H4 (cell line): ENCODE data around the gene CACNA2D3. TPM values are rescaled to one million over a fixed set of nuclear protein-coding genes. Genes with fewer than 3 reads are reported as not detected.

Experiments used
- DNase-seq: peaks from one replicate; pipeline ENCODE4 v3.0.0-alpha.2; 2015; ENCODE audit warnings: low spot score
- total RNA-seq: library from RNA; depleted of rRNA; stranded (reverse); fragments of >200 nt; shearing (Covaris generic); gene quantifications from 2 replicates; pipeline ENCODE4 v1.2.3, GENCODE V29; 2014

The CACNA2D3 gene
- total RNA-seq, 1 experiment from 2014 or later: 4.3 TPM

GRCh38 chr3:54915181-54915580, 792.8 kb downstream of the CACNA2D3 start:
- DNase-seq: no peak

- no peak for DNase-seq
These were observed 793.6 kb downstream of the CACNA2D3 start for GRCh38 chr3:54915976-54916375.

DNA sequence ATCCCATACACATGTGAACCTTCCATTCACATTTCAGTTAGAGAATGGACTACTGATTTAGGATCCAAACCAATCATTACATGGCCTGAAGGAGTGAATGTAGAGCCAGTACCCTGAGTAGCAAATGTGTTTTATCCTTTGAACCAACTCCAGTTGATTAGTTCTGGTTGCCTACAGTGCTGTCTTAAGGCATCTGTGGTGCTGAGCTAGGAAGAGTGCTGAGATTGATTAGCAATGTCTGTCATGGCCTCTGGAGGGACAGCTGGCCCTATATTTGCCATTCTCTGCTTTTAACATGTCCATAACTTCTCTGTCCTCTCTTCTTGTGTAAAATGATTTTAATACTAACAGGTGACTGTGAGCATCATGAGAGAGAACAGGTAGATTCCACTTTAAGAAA, 794.4 kb downstream of the CACNA2D3 start:
- no peak for DNase-seq

DNA sequence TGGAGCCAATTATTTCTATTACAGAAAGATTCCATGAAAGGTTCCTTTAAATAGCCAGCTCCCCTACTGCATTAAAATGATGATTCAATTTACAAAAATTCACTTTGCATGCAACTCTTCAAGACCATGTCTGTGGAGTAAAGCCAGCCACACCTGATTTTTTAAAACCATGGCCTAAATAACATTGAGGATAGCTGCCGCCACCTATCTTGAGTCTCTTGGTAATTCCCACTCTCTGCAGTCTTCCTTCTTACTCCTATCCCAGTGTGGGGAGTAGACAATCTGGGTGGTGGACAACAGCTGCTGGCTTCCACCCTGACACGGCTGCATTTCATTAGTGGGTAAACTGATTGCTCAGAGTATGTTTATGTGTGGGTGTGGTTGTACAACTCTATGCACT, 794.8 kb downstream of the CACNA2D3 start:
- DNase-seq: no peak

- DNase-seq: no peak
These were observed 795.5 kb downstream of the CACNA2D3 start for GRCh38 chr3:54917862-54918261.

GRCh38 chr3:54918516-54918915, 796.2 kb downstream of the CACNA2D3 start:
- no peak for DNase-seq

- DNase-seq: no peak
These were observed 805.9 kb downstream of the CACNA2D3 start, which contains the start of gene LRTM1 for GRCh38 chr3:54928046-54928770. Gene LRTM1, minus strand, starts transcription at chr3:54928059. Its CDS starts 148 bp downstream, at chr3:54927911.

DNA sequence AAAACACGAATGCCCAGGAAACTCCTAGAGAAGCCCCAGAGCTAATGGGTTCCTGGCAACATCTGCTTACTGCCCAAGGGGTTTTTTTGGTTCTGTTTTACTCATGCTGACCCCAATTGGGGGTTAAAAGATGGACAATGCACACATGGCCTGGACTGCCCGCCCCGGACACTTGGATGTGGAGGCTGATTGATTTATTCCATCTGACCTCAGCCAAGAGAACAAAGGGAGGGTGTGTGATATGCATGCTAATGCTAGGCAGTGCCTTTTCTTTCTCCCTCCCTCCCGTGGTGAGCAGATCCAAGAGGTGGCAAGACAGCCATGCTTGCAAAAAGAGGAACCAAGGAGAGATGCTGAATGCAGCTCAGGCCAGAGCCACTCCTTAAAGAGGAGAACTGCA, 808.8 kb downstream of the CACNA2D3 start:
- no peak for DNase-seq

GRCh38 chr3:54932606-54933005, 810.3 kb downstream of the CACNA2D3 start:
- no peak for DNase-seq

GRCh38 chr3:54935869-54936268, 813.5 kb downstream of the CACNA2D3 start:
- DNase-seq: no peak

DNA sequence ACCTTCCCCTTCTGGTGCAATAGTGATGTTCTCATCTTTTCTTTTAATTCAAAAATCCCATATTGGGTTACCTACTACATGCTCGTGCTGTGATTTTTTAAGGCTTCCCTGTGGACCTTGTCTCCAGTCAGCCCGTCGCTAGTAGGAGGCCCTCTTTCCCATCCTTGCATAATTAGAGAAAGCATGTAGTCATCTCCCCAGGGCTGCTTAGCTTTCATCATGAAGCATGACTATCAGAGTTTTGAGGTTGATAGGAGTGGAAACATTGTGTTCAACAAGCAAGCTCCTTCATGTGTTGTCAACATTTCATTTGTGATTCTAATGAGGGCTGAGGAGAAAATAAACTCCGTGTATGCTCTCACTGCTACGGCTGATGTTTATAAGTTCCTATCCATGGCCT, 814.2 kb downstream of the CACNA2D3 start:
- DNase-seq: no peak

DNA sequence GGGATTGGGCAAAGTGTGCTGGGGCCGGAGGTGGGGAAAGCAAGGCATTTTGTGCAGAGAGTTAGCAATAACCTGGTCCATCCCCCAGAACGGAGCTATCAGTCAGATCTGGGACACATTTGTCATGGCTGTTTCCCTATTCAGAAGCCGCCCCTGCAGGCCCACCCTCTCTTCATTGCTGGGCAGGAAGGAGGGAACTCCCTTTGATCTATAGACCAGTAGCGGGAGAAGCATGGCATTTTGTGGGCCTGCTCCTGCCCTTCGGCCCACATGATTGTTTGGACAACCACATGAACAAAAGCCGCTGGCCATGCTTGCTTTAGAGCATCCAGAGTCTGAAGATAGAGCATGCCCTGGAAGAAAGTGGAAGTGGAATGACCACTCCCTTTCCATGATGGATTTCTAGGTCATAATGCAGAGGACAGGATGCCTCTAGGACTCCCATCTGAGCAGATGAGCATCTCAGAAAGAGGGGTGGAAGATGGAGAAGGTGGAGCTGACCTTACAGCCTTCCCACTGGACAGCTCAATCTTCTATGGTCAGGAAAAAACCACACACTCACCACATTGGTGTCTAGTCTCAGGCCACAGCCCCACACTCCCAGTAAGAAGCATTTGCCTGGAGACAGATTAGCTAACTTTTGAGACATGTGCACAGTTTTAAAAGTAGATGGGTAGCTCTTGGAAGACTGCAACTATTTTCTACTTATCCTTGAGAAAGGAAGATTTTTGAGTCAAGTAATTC, 817.4 kb downstream of the CACNA2D3 start:
- no peak for DNase-seq

DNA sequence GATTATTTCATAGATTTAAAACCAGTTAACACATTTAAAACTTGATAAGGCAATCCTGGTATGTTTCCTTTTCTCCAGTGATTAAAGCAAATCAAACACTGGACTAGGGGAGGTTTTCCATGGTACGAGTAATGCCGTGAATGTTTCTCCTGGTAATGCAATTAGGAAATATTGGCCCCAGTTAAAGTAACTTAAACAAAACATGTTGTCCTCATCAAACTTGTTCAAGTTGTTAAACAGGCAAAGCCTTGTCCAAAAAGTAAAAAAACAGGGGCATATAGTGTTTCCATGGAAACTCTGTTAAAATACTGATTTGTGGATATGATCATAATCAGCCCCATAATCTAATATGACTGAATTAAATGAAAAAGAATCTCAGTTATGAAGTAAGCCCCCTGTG, 818.6 kb downstream of the CACNA2D3 start:
- DNase-seq: no peak

DNA sequence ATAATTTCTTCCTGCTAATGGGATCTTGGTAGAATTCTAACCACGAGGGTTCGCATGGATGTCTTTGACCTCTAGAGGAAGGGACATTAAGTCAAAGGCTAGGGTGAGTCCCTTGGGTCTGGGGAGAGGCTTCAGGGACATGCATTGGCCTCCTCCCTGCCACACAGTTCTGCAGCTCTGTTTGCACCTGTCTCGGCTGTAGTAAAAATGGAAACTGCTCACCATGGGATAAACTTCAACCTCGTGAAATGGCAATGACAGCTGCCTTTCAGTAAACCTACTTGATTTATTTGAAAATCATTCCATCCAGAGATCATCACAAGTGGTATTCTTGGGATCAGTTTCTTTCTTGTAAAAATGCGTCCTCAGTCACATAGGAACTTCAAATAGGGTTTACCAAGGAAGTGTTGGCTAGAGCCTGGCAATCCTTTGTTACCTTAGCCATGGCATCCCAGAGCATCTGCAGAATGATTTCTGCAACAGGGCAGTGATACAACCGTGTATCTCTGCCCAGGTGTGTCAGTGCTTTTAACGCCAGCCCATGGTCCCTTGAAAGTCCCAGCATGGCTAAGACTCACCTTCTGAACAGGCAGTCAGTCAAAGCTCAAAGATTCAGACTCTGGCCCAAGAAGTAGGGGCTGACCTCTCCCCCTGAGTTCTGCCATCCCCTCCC, 819.5 kb downstream of the CACNA2D3 start:
- DNase-seq: no peak

- DNase-seq: no peak
These were observed 827.2 kb downstream of the CACNA2D3 start for GRCh38 chr3:54949491-54950044.

GRCh38 chr3:54950391-54951003, 828.1 kb downstream of the CACNA2D3 start:
- no peak for DNase-seq

- DNase-seq: peak; percentile 78
These were observed 829.1 kb downstream of the CACNA2D3 start for GRCh38 chr3:54951405-54951804.

DNA sequence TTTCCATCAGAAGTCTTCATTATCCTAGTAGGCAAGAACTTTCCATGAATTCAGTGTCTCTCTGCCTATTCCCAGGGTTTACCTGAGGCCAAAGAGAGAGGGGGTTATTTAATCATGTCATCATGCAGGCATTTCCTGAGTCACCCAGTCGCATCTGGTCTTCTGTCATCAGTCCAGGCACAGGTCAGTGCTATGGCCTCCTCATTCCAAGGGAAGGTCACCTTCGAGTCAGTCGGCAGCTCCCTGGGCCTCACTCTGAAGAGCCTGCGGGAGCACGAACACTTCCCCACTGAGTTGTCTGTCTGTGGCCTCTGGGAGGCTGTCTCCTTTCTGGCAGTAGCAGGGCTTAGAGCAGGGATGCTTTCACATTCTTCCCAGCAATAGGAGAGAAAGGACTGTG, 831.7 kb downstream of the CACNA2D3 start:
- peak; percentile 68 for DNase-seq

- no peak for DNase-seq
These were observed 832.2 kb downstream of the CACNA2D3 start for GRCh38 chr3:54954521-54954920.

- DNase-seq: no peak
These were observed 833.1 kb downstream of the CACNA2D3 start for GRCh38 chr3:54955496-54955895.

- DNase-seq: no peak
These were observed 833.6 kb downstream of the CACNA2D3 start for GRCh38 chr3:54955941-54956340.

GRCh38 chr3:54957711-54958110, 835.4 kb downstream of the CACNA2D3 start:
- peak; percentile 14 for DNase-seq
